GM18867 (cell line): ENCODE measurements around the gene GALNT17.
"Not testable (repeated sequence)": the region's sequence is repeated elsewhere in the genome, so short reads cannot be mapped to it uniquely, and the experiment has no call there.

Source experiments
- ATAC-seq: cut with Tn5 transposase; IDR thresholded peaks from one replicate; pipeline ENCODE4 v1.9.1; 2021; ENCODE audit warnings: mild to moderate bottlenecking, moderate library complexity; ENCODE audit not compliant: unreplicated experiment

Gene GALNT17

DNA sequence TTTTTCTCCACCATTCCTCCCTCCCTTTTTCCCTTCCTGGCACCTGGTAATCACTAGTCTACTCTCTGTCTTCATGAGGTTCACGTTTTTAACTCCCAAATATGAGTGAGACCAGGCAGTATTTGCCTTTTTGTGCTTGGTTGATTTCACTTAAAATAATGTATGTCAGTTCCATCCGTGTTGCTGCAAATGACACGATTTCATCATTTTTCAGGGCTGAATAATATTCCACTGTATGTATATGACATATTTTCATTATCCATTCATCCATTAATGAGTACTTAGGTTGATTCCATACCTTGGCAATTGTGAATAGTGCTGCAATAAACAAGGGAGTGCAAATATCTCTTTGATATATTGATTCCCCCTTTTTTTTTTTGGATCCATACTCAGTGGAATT lies 25.8 kb downstream of the GALNT17 start:
- ATAC-seq: no peak

DNA sequence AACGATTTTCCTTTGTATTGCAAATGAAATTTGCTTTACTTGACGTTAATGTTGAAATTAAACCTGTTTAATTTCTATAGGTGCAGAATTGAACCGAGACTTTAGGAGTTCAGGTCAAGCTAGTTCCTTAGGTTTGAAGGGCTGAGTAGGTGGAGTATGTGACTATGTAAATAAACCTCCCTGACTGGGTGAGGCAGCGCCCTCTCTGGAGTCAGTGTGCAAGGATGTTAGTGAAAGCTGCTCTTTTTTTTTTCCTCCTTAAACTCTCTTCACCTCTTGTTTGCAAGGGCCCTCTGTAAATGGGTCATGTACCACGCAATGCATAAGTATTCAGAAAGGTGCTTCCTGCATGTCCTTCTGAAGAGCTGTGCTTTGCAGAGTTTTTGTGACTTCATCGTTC lies 33.8 kb downstream of the GALNT17 start:
- no peak for ATAC-seq

DNA sequence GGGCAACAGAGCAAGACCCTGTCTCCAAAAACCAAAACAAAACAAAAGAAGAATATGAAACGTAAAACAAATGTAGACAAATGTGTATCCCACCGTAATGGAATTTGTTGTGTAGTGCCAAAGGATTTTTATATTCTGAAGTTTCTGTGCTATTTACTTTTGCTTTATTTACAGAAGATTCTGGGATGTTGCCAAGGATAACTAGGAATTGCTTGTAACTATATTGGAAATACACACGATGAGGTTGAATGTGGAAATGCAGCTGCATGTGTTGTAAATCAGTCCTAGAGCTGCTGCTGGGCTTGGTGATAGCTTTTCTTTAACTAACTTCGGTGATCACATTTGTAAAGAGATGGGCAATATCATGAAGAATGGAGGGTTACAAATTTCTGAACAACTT lies 39.5 kb downstream of the GALNT17 start:
- ATAC-seq: no peak

DNA sequence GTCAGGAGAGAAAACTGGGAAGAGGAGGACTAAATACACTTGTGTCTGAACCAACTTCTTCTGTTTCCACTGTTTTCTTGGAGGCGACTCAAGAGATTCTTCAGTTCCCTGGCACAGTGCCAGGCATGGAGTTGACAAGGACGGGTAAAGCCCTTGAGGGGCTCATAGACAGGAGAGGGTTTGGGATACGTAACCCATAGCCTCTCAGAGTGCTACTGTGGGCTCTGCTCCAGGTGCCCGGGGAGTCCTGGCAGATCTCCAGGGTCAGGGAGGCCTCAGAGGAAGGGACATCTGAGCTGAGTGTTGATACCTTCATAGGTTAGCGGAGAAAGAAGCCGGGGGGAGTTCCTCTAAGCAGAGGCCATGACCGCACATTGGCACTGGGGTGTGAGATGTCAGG lies 42.0 kb downstream of the GALNT17 start:
- ATAC-seq: no peak

DNA sequence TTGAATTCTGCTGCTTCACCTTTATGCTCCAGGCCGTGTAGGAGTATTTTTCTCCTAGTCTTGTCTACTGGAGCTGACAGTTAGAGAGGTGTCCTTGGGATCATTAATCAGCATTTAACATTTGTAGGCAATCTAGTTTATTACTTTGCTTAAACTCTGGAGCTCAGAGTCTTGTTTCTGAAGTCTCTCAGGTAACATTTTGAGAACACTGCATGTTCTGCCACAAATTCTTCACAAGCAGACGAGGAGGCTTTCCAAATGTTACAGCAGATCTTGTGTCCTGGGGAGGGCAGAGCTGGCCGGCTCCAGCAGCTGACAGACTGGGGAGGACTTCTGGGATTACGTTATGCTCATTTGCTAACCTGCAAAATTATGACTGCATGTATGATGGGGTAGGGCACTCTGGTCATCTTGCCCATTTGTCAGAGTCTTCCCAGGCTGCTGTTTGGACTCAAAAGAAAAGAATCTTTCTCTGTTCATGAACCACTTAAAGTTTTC lies 50.5 kb downstream of the GALNT17 start:
- no peak for ATAC-seq

DNA sequence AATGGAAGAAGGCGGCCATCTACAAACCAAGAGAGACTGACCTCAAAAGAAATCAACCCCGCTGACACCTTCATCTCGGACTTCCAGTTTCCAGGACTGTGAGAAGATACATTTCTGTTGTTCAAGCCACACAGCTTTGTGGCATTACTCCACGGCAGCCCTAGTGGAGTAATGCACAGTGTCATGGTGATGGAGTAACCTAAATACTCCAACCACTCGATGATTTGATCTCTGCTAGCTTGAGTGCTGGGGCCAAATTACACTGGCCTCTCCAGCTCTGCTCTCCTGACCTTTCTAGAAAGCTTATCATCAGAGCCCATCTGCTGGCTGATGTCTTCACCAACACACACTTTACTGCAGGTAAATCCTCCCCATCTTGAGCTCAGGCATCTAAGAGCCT lies 52.2 kb downstream of the GALNT17 start:
- ATAC-seq: no peak

DNA sequence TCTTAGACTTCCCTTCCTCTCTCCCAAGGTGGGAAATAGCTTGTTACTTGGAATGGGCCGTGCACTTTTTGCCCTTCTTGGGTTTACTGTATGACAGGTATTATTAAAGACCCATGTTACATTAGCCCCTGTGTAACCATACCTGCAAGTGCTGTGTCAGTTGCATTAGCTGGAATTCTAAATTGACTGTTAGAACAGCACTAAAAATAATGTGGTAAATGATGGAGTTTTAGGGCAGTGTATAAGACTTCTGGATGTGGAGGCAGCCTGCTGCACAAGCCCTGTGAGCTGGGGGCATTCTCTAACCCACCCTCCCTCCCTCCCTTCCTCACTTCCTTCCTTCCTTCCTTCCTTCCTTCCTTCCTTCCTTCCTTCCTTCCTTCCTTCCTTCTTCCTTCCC lies 52.7 kb downstream of the GALNT17 start:
- no peak for ATAC-seq

DNA sequence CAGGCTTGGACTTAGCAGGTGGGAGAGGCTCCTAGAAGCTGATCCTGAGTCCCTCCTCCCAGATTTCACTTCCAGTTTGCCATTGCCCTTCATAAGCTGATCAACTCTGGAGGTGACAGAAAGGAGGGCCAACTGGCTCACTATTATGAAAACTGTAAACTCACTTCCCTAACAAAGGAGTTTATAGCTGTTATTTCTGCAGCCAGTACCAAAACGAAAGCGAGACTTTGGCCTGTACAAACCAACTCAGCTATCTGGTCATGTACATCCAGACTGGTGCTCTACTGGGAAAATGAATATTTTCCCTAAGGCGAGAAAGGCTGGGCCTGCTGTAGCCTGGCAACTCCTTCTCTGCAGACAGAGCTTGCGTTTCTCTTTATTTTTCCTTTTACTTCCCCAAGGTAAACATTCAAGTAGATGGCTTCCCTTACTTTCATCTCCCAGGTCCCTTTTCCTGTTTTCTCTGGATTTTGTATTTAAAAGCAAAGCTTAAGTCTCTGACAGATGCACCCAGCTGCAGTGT lies 54.7 kb downstream of the GALNT17 start:
- ATAC-seq: no peak

DNA sequence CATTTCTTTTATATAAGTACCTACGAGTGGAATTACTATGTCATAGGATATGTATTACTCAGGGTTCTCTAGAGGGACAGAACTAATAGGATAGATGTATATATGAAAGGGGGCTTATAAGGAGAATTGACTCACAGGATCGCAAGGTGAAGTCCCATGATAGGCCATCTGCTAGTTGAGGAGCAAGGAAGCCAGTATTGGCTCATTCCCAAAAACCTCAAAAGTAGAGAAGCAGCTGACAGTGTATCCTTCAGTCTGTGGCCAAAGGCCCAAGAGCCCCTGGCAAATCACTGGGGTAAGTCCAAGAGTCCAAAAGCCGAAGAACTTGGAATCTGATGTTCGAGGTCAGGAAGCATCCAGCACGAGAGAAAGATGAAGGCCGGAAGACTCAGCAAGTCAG lies 59.8 kb downstream of the GALNT17 start:
- ATAC-seq: no peak

DNA sequence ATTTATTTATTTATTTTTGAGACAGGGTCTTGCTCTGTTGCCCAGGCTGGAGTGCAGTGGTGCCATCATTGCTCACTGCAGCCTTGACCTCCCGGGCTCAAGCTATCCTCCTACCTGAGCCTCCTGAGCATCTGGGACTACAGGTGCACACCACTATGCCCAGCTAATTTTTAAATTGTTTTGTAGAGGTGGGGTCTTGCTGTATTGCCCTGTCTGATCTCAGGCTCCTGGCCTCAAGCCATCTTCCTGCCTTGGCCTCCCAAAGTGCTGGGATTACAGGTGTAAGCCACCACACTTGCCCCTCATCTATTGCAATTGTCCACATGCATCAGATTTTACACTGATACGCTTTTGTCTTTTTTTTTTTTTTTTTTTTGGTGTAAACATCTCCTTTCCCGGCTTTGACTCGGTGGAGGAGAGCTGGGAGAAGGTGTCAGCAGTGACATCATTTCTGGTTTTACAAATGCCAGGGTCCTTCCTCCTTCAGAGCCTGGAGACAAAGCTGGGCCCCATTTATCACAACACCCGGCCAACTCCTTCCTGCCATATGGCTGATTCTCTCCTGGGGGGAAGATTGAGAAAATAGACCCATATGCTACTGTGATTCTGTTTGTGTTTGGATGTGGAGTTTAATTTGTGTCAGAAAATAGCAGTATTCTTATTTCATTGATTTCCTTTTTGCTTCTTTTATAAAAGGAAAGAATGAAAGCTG lies 61.3 kb downstream of the GALNT17 start:
- no peak for ATAC-seq

DNA sequence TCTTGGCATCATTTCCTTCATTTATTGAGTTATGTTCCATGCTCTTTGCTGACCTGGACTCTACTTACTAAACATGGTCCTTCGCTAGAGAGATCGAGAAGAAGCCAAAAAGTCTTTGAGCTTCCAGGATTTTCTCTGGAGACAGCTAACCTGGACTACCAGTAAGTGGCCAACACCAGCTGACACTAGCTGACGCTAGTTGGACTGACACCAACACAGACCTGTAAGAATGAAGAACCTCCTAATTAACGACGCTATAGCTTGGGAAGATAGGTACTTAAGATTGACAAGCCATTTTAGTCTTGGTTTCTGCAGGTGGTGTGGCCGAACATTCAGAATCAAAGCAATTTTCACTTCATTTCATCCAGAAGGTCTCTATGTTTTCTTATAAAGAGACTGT lies 66.4 kb downstream of the GALNT17 start:
- ATAC-seq: no peak

DNA sequence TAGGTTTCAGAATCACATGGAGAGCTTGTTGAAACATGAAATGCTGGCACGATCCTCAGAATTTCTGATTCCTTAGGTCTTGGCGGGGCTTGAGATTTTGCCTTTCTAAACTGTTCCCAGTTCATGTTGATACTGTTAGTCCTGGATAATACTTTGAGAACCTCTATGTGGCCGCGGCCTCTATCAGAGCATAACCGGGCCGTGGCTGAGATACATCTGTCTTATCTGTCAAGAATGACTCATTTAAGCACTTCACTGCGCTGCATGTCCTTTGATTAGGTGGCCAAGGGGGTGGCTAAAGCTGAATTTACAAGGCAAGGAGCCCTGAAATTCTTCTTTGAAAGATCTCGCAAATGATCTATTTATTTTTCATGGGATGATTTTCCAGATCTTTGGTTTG lies 66.9 kb downstream of the GALNT17 start:
- ATAC-seq: no peak

DNA sequence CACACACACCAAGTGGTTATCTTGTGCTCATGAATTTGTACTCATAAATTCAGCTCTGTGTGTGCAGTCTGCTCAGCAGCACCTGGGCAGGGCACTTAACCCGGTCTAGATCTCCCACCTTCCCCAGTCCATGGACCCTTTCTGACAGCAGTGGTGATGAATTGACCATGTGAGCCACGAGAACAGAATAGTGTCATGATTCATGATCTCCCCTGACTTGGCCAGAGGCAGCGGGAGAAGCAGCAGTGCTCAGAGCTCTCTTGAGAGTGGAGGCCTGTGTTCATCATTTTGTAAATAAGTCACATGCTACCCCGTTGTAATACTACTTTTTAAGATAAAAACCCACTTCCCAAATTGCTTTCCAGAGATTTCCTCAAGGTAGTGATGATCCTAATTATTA lies 74.2 kb downstream of the GALNT17 start:
- ATAC-seq: no peak

DNA sequence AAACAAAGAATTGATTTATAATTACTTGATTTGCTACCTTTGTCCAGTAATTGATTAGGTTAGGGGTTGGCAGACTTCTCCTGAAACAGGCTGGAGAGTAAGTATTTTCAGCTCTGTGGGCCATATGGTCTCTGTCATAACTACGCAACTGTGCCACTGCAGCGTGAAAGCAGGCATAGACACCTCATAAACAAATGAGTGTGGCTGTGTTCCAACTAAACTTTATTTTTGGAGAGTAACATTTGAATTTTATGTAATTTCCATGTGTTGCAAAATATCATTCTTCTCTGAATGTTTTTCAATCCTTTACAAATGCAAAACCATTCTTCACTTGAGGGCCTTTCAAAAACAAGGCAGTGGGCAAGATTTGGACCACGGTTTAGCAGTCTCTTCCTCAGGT lies 76.9 kb downstream of the GALNT17 start:
- no peak for ATAC-seq

DNA sequence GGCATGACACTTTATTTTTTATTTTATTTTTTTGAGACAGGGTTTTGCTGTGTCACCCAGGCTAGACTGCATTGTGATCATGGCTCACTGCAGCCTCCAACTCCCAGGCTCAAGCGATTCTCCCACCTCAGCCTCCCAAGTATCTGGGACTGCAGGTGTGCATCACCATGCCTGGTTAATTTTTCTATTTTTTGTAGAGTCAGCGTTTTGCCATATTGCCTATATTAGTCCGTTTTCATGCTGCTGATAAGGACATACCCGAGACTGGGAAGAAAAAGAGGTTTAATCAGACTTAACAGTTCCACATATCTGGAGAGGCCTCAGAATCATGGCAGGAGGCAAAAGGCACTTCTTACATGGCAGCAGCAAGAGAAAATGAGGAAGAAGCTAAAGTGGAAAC lies 77.5 kb downstream of the GALNT17 start:
- not testable (repeated sequence) for ATAC-seq

DNA sequence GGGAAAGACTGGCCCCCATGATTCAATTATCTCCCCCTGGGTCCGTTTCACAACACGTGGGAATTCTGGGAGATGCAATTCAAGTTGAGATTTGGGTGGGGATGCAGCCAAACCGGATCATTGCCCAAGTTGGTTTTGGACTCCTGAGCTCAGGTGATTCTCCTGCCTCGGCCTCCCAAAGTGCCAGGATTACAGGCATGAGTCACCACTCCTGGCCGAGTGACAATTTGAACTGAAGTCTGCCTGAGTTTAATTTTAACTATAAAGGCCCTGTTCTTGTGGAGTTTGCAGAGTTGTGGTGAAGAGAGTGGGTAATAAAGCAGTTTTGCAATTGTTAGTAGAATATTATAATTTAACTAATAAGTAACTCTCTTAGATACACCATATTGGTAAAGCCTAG lies 78.3 kb downstream of the GALNT17 start:
- no peak for ATAC-seq

DNA sequence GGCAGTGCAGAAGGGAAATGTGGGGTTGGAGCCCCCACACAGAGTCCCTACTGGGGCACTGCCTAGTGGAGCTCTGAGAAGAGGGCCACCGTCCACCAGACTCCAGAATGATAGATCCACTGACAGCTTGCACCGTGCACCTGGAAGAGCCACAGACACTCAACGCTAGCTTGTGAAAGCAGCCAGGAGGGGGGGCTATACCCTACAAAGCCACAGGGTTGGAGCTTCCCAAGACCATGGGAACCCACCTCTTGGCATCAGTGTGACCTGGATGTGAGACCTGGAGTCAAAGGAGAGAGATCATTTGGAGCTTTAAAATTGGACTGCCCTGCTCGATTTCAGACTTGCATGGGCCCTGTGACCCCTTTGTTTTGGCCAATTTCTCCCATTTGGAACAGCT lies 80.5 kb downstream of the GALNT17 start:
- not testable (repeated sequence) for ATAC-seq

DNA sequence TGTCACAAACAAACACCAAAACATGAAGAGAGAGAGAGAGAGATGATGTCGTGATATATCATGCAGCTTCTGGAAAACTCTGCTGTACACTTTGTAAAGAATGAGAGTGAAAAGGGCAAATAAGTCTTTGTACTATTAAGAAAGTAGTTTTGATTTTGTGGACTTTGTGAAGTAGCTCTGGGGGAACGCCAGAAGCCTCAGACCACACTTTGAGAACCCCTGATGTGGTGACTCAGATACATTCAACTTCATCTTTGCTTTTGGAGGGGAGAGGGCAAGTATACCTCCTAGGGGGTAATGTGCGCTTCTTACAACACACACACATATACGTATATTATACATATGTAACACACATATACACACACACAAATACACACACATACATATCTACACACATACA lies 84.3 kb downstream of the GALNT17 start:
- no peak for ATAC-seq

DNA sequence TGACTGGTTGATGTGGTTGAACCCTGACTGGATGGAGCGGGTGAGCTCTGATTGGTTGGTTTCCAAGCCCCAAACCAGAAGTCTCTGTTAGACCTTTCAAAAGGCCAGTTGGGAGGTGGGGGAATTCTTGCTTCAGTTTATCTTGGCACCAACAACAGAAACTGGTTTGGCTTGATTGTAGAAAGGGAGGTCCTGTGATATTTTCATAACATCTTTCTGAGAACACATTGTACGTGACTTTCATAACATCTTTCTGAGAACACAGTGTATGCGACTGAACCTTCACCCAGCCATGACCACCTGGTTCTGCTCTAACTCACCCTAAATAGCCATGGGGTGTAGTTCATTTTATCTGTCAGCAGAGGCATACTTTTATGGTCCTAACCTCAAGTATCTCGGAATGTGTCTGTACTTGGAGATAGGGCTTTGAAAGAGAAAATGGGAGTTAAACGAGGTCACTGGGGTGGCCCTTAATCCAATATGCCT lies 88.3 kb downstream of the GALNT17 start:
- ATAC-seq: no peak

DNA sequence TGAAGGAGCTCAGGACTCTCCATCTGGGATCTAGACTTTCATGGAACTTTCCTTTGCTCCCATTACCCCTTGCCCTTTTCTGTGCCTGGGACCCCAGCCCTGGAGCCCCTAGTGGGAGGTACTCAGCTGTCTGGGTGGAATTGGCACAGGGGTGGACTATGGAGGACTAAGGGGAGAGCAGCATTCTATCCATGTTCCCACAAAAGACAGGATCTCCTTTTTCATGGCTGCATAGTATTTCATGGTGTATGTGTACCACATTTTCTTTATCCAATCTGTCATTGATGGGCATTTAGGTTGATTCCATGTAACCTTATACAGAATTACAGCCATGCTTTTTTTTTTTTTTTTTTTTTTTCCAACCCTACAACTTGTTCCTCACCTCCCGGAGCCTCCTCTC lies 89.1 kb downstream of the GALNT17 start:
- ATAC-seq: no peak

DNA sequence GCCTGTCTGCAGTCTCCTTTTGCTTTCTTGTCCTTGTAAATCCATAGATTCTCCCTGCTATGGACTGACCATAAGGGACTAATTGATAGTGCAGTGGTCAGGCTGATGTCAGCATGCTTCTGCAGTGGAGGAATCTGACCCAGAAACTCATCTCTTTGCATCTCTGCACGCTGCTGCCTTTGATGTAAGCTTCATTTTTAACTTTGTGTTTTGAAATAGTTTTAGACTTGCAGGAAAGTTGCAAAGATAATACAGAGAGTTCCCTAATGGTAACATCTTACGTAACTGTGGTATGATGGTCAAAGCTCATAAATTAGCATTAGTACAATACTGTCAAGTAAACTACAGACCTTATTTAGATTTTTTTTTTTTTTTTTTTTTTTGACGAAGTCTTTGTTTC lies 89.6 kb downstream of the GALNT17 start:
- no peak for ATAC-seq

DNA sequence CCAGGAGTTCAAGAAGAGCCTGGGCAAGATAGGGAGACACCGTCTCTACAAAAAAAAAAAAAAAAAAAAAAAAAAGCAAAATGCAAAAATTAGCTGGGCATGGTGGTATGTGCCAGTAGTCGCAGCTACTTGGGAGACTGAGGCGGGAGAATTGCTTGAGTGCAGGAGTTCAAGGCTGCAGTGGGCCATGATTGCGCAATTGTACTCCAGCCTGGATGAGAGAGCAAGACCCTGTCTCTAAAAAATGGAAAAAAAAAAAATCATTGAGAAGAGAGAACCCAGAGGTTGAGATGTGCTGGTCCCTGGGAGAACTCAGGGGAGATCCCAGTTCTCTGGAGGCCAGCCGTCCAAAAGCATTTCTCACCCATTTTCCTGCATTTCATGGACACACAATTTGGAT lies 95.2 kb downstream of the GALNT17 start:
- ATAC-seq: no peak

DNA sequence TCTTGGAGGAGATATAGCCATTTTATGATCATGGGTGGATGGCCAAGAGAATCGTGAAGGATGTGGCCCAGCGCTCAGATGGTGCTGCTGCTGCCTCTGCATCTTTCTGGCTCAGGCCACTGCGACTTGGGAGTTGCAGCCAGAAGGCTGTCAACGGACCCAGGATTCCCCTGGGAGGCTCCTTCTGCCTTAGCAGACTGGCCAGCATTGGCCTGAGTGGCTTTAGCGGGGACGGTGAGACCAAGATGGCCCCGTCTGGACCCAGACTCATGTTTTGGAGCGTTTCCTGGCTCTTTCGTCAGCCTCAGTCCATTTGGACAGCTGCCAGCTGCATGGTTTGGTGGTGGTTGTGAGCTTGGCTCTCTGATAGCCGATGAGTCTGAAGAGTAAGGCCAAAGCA lies 97.2 kb downstream of the GALNT17 start:
- ATAC-seq: no peak
